Hepatocyte (in vitro differentiated cells): ENCODE data around the gene SEC24D.
A peak's percentile ranks its signal among the peaks of the same experiment; 100 is the strongest.

Experiments
- CTCF ChIP-seq: fragments of 200-600 bp; sonication (generic); IDR thresholded peaks from 2 replicates; pipeline ENCODE4 v1.5.1; 2016; ENCODE audit warnings: antibody characterized with exemption, mild to moderate bottlenecking; ENCODE audit not compliant: poor library complexity
- EZH2 ChIP-seq: fragments of 200-600 bp; sonication (generic); IDR thresholded peaks from 2 replicates; pipeline ENCODE4 v1.6.1; 2016; ENCODE audit warnings: antibody characterized with exemption, mild to moderate bottlenecking, borderline replicate concordance
- EZH2phosphoT487 ChIP-seq: fragments of 200-600 bp; sonication (generic); IDR thresholded peaks from one replicate; pipeline ENCODE4 v1.6.1; 2018; ENCODE audit warnings: antibody characterized with exemption, mild to moderate bottlenecking, low read depth, moderate library complexity; ENCODE audit not compliant: unreplicated experiment, severe bottlenecking

- TF ChIP-seq CTCF (peak; percentile 73), EZH2phosphoT487 (no peak), EZH2 (no peak)
Observed at GRCh38 chr4:118865091-118865708, 29.3 kb upstream of the SEC24D start.
